ENCODE results near the gene AGPAT4.

DNA sequence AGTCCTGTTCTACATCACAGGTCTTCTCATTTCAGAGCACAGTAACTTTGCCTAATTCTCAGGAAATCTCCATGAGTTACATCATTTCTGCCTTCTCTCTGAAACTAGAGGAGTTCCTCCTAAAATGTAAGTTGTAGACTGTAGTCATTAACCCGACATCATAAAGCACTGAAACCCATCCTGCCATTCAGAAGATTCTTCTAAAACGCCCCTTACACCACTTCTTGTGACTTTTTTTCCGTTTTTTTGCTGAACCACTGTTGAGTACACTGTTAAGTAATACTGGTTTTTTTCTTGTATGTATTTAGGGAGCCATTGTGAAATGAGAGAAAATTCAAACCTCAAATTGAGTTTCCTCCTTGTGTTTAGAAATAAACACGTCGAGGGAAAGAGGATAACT, 164.9 kb downstream of the AGPAT4 start:
- TF ChIP-seq EZH2 (IDR thresholded peaks at IDR 0.05; ENCODE audit: low read depth) = no peak
- TF ChIP-seq, protein P1, sequence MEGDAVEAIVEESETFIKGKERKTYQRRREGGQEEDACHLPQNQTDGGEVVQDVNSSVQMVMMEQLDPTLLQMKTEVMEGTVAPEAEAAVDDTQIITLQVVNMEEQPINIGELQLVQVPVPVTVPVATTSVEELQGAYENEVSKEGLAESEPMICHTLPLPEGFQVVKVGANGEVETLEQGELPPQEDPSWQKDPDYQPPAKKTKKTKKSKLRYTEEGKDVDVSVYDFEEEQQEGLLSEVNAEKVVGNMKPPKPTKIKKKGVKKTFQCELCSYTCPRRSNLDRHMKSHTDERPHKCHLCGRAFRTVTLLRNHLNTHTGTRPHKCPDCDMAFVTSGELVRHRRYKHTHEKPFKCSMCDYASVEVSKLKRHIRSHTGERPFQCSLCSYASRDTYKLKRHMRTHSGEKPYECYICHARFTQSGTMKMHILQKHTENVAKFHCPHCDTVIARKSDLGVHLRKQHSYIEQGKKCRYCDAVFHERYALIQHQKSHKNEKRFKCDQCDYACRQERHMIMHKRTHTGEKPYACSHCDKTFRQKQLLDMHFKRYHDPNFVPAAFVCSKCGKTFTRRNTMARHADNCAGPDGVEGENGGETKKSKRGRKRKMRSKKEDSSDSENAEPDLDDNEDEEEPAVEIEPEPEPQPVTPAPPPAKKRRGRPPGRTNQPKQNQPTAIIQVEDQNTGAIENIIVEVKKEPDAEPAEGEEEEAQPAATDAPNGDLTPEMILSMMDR (conservative IDR thresholded peaks at IDR 0.05) = no peak
